HG03095 (cell line): ENCODE measurements around the gene ZNF83.
"Not testable (repeated sequence)": the region's sequence is repeated elsewhere in the genome, so short reads cannot be mapped to it uniquely, and the experiment has no call there.

ENCODE experiments used
- ATAC-seq: cut with Tn5 transposase; IDR thresholded peaks from one replicate; pipeline ENCODE4 v1.9.1; 2021; ENCODE audit warnings: moderate library complexity; ENCODE audit not compliant: unreplicated experiment

Gene ZNF83

DNA sequence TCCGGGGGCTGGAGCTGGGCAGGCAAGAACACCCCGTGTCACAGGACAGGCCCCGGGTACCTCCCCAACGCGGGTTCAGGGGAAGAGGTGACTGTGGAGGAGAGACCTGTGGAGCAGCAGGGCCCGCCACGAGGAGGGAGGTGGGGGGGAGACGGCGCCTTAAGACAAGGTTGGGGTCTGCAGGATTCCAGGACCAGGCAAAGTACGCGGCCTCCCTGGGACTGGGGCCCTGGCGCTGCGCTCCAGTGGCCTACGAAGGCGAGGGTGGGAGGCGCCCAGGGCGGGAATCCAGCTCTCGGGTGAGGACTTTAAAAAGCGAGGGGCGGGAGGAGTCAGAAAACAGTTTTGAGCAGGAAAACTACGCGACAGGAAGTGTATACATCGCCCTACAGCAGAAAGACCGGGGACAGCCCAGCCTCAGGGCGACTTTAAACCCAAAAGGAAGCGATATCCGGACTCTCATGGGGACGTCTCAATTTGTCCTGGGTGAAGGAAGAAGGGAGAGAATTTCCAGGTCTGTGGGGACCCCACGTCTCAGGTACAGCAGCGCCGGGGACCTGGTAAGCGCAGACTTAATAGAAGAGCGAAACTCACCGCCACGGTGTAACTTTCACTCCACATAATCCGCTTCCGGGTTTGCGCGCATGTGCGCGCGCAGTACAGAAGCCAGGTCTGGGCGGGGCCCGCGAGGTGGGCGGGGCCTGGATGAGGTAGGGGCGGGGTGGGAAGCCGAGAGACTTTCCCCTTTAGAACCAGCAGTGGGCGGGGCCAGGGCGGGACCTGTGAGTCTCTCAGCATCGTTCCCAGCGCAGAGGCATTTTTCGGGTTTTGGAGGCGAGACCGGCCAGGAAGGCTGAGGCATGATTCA lies at the start of gene ZNF83:
ZNF83 (minus strand) TSS at position 638 of the 868 bp plus-strand sequence.
- peak; percentile 79 for ATAC-seq

DNA sequence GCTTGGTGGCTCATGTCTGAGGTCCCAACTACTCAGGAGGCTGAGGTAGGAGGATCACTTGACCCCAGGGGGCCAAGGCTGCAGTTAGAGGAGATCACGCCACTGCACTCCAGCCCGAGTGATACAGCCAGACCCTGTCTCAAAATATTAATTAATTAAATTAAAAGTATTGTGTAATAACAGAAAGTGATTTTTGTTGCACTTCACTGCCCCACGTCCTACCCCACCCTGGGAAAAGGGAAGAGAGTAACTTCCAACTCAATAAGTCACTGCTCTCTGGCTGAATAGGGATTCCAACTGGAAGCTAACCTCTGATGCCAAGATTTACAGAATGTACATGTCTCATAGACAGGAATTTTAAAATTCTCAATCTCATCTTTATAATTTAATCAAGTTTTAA lies 49.5 kb upstream of the ZNF83 start:
- no peak for ATAC-seq

DNA sequence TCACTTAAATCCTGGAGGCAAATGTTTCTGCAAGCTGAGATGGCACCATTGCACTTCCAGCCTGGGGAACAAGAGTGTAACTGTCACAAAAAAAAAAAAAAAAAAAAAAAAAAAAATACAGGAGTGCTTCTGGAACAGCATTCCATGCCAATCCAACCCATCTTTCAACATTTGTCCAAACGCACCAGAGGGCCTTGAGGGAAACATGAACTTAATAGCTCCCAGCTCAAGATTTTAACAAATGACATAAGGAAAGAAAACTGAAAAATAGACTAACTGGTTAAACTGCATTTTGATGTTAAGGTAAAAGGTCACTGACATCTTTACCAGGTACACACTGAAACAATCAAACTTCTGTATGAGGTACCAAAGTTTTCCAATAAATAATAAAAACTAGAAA lies 47.7 kb upstream of the ZNF83 start:
- ATAC-seq, result no peak

DNA sequence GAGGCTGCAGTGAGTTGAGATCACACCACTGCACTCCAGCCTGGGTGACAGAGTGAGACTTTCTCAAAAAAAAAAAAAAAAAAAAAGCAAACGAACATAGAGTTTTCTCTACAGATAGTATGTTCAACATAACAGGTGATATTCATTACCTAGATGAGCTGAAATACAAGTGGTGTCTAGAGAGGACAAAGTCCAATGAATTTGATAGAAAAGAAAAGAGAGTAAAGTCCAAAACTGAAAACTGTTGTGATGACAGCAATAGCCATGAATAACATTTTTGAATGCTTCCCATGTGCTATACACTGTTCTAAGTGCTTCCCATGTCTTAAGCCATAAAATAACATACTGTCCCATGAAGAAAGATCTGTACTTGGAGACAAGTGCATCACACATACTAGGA lies 43.1 kb upstream of the ZNF83 start:
- ATAC-seq, result not testable (repeated sequence)

DNA sequence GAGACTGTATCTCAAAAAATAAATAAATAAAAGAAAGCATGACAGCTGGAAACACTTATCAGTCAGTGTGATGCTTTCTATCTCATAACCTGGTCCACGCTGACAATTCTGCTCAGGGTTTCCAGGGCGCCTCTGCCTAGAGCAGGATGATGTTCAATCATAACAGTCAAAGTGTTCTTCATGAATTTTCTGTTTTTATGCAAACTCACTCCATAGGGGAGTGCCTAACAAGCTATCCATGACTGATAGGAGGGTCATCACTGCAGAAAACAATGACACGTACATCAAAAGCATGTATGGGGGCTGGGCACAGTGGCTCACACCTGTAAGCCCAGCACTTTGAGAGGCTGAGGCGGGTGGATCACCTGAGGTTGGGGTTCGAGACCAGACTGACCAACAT lies 41.4 kb upstream of the ZNF83 start:
- ATAC-seq, result no peak

DNA sequence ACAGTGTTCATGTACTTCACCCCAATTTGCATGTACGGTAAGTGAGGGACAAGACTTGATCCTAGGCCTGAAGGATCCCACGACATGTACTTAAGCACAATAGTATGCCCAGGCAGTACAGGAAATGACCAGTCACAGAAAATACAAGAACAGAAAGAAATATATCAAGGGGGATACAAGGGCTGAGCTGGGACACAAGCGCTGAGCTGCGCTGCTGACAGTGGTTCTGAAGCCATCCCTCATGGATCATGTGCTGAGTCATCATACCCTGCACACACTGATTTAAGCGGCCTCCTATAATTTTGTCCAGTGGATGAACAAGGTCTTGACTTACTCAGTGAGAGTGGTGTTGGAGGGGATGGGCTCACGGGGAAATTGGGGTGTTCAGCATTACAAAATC lies 37.1 kb upstream of the ZNF83 start:
- not testable (repeated sequence) for ATAC-seq

DNA sequence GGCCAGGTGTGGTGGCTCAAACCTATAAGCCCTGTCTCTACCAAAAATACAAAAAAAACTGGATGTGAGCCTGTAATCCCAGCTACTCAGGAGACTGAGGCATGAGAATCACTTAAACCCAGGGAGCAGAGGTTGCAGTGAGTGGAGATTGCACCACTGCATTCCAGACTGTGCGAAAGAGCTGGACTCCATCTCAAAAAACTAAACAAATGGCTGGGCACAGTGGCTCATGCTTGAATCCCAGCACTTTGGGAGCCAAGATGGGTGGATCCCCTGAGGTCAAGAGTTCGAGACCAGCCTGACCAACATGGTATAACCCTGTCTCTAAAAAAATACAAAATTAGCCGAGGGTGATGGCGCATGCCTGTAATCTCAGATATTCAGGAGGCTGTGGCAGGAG lies 34.9 kb upstream of the ZNF83 start:
- ATAC-seq, result no peak

DNA sequence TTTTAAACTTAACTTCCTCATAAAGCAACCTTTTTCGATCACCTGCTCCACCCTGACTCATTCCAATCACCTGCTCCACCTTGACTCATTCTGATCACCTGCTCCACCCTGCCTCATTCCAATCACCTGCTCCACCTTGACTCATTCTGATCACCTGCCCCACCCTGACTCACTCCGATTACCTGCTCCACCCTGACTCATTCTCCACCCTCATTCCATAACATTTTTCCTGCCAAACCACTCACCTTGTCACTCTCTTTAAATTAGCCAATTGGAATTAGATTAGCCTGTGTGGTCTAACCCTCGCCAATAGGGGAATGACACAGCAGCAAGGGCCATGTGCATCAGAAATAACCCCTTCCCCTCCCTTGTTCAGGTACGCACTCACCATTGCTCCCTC lies 31.9 kb upstream of the ZNF83 start:
- ATAC-seq, result no peak

DNA sequence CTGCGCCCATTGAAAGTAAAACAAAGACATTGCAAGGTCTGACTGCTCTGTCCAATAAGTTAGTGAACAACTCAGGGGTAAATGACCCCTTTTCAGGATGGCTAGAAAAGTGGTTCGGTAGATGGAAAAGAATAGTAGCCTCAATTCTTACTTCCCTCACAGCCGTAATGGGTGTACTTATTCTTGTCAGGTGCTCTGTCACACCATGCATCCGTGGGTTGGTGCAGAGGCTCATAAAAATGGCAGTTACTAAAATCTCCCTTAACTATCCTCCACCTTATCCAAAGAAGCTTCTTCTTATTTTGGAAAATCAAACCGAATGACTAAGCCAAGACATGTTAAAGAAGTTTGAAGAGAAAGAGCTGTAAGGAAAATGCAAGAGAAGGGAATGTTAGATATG lies 31.4 kb upstream of the ZNF83 start:
- ATAC-seq, result no peak

DNA sequence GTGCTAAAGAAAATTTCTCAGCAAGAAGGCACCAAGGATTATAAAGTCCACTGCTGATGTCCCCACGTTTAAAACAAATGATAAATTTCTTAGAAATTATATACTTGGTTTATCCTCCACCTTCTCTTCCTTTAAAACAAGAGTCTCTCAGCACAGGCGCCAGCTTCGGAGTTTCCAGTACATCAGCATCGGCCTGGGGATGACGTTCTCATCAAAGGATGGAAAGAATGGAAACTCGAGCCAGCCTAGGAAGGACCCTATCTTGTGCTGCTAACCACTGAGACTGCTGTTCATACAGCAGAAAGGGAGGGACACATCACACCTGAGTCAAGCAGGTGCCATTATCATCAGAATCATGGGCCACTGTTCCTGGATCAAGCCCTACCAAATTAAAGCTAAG lies 29.8 kb upstream of the ZNF83 start:
- ATAC-seq, result no peak

DNA sequence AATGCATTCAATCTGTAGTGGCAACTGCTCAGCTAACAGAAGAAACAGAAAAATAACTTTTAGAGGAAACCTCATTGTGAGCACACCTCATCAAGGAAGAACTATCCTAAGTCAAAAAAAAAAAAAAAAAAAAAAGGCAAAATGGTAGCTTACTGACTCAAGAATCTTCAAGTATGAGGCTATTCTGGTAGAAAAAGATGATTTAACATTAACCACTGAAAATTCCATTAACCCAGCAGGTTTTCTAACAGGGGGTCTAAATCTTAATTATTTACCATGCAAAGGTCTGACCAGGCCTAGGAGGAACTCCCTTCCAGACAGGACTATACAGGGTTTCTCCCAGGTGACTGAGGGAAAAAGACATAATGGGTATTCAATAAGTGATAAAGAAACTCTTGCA lies 28.4 kb upstream of the ZNF83 start:
- ATAC-seq, result no peak

DNA sequence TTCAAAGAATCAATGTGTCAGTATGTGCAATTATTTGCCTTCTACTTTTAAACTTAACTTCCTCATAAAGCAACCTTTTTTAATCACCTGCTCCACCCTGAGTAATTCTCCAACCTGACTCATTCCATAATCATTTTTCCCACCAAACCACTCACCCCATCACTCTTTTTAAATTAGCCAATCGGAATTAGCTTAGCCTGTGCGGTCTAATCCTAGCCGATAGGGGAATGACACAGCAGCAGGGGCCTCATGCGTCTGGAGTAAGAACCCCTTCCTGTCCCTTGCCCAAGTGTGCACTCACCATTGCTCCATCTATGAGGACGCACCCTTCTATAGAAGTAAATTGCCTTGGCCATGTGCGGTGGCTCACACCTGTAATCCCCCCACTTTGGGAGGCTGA lies 27.4 kb upstream of the ZNF83 start:
- ATAC-seq, result no peak

DNA sequence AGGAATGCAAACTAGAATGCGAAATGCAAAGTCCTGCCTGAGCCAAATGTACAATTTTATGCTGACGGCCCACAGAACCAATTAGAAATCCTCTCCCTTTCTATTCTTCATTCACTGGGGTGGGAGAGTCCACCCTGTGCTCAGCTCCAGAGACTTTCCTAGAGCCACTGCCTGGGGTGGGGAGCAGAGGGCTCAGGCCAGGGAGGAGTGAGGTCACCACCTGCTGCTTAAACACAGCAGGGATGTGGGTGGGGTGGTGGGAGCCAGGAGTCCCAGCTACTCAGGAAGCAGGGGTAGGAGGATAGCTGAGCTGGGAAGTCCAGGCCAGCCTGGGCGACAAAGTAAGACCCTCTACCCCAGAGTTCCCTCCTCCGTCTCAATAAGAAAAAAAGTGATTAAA lies 26.9 kb upstream of the ZNF83 start:
- ATAC-seq, result no peak

DNA sequence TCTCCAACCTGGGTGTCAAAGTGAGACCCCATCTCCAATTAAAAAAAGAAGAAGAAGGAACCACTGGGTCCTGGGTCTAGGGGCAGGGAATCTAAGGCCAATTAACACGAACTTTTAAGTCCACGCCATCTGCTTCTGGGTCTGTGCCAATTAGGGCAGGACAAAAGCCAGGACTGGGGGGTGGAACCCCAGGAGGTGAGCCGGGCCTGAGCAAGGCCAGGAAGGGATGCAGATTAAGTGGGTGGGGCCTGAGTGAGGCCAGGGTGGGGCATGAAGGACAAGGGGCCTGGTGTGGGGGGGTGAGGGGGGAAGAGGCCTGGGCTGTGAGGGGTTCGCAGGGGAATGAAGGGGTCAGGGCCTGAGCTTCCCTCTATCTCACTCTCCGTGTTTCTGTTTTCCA lies 26.3 kb upstream of the ZNF83 start:
- ATAC-seq, result no peak

DNA sequence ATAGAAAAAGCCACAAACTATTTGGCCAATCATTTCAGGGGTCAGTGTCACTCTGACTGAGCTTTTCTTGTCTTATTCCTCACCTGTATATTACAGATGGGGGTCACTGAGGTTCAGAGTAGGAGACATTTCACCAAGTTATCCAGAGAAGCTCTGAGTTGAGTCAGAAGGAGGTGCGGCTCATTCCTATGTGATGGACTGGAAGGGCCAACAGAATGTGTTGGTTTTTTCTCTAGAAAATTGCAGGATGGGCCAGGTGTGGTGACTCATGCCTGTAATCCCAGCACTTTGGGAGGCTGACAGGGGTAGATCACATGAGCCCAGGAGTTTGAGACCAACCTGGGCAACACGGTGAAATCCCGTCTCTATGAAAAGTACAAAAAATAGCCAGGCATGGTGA lies 24.5 kb upstream of the ZNF83 start:
- no peak for ATAC-seq

DNA sequence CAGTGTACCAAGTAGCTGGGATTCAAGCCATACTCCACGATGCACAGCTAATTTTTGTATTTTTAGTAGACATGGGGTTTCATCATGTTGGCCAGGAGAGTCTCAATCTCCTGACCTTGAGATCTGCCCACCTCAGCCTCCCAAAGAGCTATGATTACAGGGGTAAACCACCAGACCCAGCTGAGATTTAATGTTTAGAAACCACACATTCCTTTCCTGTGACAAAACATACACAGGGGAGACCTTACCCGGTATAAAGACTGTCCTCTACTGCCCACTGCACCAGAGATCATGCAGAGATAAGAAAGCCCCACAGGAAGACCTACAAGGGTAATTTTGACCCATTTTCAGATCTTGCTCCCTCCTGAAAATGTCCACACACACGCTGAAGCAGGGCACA lies 22.8 kb upstream of the ZNF83 start:
- ATAC-seq, result no peak

DNA sequence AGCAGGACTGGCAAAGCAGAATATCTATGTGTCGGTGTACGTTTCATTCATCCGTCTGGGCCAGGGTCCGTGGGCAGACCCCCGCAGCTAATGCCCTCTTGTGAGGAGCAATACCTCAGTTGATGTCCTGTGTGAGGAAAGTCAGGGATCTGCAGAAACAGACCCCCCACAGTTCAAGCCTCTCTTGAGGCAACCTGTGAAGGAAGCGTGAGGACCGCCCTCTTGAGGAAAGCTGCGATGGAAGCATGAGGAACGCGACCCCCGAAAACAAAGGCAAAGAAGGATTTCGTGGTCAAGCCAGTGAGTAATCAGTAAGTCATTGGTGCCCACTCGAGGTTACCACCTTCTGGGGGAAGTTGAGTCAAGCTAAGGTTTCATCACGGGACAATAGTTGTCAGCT lies 20.9 kb upstream of the ZNF83 start:
- ATAC-seq, result no peak

DNA sequence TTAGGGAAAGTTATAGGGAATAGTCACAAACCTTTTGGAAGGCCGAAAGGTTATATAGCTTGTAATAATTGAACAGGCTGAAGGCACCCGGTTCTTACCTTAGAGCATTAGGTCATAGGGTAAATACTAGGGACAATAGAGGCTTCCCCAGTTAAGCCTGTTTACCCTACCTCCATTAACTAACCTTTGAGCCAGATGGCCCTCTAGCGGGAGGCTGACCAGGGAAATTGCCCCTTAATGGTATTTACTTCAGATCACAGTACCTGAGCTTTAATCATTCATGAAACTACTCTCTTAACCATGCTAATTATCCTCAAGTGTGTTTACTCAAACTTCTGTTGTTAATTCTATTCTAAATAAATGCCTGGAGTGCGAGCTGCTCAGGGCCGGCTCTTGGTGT lies 20.4 kb upstream of the ZNF83 start:
- no peak for ATAC-seq

DNA sequence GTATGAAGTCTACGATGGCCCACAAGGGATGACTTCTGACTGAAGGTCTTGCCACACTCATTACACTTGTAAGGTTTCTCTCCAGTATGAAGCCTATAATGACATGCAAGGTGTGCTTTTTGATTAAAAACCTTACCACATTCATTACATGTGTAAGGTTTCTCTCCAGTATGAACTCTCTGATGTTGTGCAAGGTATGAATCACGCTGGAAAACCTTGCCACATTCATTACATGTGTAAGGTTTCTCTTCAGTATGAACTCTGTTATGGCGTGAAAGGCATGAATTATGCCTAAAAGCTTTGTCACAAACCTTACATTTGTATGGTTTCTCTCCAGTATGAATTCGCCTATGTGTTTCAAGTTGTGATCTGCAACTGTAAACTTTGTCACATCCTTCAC lies 15.0 kb upstream of the ZNF83 start:
- ATAC-seq, result no peak

DNA sequence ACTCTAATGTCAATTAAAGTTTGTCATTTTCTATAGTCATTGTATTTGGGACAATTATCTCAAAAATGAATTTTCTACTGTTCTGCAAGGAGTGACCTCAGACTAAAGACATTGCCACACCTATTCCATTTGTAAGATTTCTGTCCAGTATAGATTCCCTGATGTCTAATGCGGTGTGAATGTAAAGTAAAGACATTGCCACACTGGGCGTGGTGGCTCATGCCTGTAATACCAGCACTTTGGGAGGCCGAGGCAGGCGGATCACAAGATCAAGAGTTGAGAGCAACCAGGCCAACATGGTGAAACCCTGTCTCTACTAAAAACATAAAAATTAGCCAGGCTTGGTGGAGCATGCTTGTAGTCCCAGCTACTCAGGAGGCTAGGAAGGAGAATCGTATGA lies 13.8 kb upstream of the ZNF83 start:
- no peak for ATAC-seq

DNA sequence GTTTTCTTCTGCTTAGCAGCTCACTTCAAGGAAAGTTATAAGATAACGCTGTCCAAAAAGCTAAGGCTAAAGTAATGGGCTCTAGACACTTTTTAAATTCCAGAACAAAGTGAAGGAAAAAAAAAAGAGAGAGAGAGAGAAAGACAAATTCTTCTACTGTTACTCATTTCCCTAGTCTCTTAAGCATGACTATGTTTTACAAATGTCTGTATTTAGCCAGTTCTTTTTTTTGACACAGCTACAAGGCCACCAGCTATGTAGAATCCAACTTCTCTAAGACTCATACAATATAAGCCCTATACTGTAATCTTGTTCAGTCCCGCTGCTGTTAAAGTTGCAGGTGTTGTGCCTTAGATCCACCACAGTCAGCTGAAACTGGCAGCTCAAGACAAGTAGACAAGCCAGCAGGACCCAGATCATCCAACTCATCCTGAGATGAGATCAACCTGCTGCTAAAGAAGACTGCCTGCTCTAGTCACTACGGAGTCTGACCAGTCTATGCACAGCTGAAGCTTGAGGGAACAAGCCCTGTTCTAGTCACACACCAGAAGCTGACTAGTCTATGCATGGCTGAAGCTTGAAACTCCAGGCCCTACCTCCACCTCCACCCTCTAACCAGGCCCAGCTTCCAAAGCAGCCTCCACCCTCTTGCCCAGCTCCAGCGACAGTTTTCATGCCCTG lies 10.3 kb upstream of the ZNF83 start:
- no peak for ATAC-seq

DNA sequence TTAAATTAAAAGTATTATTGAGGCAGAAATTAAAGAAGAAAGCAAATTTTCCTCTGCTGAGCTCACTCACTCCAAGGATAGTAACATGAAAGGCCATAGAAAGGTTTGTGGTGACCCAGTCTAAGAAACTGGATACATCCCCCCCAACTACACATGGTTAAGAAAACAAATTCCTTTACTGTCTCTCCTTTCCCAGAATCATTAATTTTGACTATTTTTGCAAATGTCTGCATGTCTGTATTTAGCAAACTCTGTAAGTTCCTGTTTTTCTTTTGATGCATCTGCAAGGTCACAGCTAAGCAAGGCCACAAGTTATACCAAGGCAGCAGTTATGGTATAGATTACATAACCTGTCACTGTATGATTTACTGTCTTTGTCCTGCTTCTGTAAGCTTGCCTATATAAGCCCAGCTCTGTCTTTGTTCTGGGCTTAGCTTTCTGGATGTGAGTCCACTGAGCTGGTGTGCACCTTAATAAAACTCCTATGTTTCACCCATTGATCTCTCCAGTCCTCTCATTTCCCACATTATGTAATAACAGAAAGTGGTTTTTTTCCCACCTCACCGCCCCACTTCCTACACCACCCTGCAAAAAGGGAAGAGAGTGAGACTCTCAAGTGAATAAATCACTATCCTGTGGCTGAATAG lies 8.5 kb upstream of the ZNF83 start:
- no peak for ATAC-seq
